Muscle layer of duodenum (tissue), 2 donors: ENCODE results near the gene MFSD12.
A peak's percentile ranks its signal among the peaks of the same experiment; 100 is the strongest.
"Not testable (repeated sequence)": the region's sequence is repeated elsewhere in the genome, so short reads cannot be mapped to it uniquely, and the experiment has no call there.

Source experiments
- H3K27ac ChIP-seq: one replicate; pipeline ENCODE4 v1.7.0; 2013; ENCODE audit warnings: mild to moderate bottlenecking, low read length
- H3K27me3 ChIP-seq: one replicate; pipeline ENCODE4 v1.7.0; 2013; ENCODE audit warnings: low read depth, mild to moderate bottlenecking, control low read depth, low read length
- H3K36me3 ChIP-seq, 2 donors: one replicate each; pipeline ENCODE4 v1.7.0; 2013; ENCODE audit warnings: low read length in 2 of 2, control low read depth in 1 of 2, mild to moderate bottlenecking in 1 of 2; ENCODE audit not compliant: insufficient read depth in 2 of 2, control insufficient read depth in 1 of 2
- H3K4me1 ChIP-seq, 2 donors: one replicate each; pipeline ENCODE4 v1.7.0; 2013; ENCODE audit warnings: low read length in 2 of 2, mild to moderate bottlenecking in 2 of 2, control low read depth in 1 of 2, moderate library complexity in 1 of 2; ENCODE audit not compliant: insufficient read depth in 2 of 2, control insufficient read depth in 1 of 2
- H3K4me3 ChIP-seq, 2 donors: one replicate each; pipeline ENCODE4 v1.7.0; 2013; ENCODE audit warnings: low read length in 2 of 2, low read depth in 1 of 2, mild to moderate bottlenecking in 1 of 2
- H3K9me3 ChIP-seq, 2 donors: one replicate each; pipeline ENCODE4 v1.7.0; 2013; ENCODE audit warnings: low read length in 2 of 2, control low read depth in 1 of 2, mild to moderate bottlenecking in 1 of 2; ENCODE audit not compliant: control insufficient read depth in 1 of 2
- donor health status: healthy.

MFSD12 gene

DNA sequence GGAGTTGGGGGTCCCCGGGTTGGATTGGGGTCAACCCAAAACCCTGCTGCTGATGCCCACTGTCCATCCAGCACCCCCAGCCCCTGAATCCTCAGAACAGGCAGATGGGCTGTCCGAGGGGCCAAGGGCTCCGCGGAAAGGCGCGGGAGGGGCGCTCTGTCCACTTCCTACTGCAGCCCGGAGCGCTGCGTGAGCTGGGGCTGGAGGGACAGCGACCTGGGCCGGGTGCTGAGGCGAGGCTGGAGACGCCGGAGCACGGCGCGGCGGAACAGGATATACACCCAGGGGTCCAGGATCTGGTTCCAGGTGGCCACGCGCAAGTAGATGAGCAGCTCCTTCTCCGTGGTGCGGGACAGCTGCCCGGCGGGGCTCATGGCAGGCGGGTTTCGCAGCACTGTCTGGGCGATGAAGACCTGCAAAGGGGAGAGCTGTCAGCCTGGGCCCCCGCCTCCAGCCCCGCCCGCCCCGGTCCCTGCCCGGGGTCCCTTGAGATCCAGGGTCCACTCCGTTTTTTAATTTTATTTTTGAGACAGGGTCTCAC lies 38.2 kb upstream of the MFSD12 start:
- Histone ChIP-seq H3K27ac (no peak overlapping the region), H3K9me3 (no peaks in the 10 kb centered on the region), H3K4me3 (no peak overlapping the region), H3K36me3 (no peaks in the 10 kb centered on the region), H3K27me3 (no peaks in the 10 kb centered on the region), H3K4me1 (no peaks in the 10 kb centered on the region)

DNA sequence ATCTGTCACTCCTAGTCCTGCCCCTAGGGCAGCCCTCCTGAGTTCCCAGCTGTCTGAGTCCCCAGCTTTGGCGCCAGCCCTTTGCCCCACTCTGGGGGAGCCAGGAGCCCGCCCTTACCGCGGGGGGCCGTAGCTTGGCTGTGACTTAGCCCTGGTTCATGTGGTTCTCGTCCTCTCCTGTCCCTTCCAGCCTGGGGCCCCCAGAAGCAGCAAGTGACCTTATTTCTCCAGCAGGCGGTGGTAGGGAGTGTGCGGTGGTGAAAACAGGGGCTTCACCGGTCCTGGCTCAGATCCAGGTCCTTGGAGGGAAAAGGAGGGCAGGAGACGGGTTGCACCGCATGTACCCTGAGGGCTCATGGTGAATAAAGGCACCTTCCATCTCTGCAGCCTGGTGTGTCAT lies 35.8 kb upstream of the MFSD12 start:
- Histone ChIP-seq H3K4me1 (no peaks in the 10 kb centered on the region), H3K4me3 (no peak overlapping the region), H3K27me3 (no peaks in the 10 kb centered on the region), H3K9me3 (no peaks in the 10 kb centered on the region), H3K27ac (no peak overlapping the region), H3K36me3 (no peaks in the 10 kb centered on the region)

DNA sequence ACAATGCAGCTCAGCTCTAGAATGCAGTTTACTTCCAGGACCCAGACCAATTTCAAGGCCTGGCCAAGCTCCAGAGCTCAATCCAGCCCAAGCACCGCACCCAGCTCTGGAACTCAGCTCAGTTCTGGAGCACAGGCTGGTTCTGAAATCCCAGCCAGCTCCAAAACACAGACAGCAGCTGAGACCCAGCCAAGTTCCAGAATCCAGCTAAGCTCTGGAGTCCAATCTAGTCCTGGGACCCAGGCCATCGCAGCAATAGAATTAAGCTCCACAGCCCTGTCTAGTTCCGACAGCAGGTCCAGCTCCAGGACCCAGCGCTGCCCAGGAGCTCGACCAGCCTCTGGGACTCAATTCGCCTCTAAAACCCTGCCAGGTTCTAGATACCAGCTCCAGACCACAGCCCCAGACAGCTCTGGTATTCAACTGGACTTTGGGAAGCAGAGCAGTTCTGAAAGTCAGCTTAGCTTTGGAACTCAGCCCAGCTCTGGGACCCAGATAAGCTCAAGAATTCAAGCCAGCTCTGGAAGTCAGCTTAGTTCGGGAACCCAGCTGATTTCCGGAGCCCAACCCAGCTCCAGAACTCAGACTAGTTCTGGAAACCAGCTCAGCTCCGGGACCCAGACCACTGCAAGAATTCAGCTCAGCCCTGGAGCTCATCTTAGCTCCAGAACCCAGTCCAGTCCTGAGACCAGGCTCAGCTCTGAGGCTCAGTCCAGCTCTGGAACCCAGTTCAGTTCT lies 34.7 kb upstream of the MFSD12 start:
- no peaks in the 10 kb centered on the region for H3K4me1 ChIP-seq
- no peak overlapping the region for H3K4me3 ChIP-seq
- no peaks in the 10 kb centered on the region for H3K27me3 ChIP-seq
- H3K27ac ChIP-seq: no peak overlapping the region
- H3K36me3 ChIP-seq: no peaks in the 10 kb centered on the region
- H3K9me3 ChIP-seq: no peaks in the 10 kb centered on the region

DNA sequence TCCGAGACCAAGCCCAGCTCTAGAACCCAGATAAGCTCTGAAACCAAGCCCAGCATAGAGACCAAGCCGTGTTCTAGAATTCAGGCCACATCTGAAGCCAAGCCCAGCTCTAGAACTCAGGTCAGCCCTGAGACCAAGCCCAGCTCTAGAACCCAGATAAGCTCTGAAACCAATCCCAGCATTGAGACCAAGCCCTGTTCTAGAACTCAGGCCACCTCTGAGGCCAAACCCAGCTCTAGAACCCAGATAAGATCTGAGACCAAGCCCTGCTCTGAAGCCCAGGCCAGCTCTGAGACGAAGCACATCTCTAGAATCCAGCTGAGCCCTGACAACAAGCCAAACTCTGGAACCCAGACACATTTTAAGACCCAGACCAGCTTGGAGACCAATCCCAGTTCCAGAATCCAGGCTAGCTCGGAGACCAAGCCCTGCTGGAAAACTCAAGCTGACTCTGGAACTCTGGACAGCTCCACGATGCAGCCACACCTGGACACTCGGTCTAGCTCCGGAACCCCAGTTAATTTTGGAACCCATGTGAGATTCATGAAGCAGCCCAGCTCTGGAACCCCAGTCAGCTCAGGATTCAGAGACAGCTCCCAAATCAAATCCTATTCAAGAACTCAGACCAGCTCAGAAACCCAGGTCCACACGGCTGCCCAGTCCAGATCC lies 33.7 kb upstream of the MFSD12 start:
- Histone ChIP-seq H3K4me3 (no peak overlapping the region), H3K9me3 (no peaks in the 10 kb centered on the region), H3K36me3 (no peaks in the 10 kb centered on the region), H3K27me3 (no peaks in the 10 kb centered on the region), H3K4me1 (peaks cover 0 to 4% of the 10 kb centered on the region in 2 donors), H3K27ac (no peak overlapping the region)

DNA sequence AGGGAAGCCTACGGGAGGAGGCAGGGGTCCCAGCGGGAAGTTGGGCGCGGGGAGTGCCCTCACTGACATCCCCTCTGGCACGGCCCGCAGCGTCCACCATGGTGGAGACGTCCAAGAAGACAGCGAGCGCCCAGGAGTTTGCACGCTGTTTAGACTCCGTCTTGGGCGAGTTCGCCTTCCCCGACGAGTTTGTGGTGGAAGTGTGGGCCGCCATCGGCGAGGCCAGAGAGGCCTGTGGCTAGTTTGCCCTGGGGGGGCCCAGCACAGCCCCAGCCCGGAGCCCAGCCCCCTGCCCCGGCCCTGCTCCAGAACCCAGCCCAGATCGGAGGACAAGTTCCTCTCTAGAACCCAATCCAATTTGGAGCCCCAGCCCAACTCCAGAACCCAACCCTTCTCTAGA lies 32.6 kb upstream of the MFSD12 start:
- Histone ChIP-seq H3K27me3 (no peaks in the 10 kb centered on the region), H3K36me3 (no peaks in the 10 kb centered on the region), H3K4me1 (peaks cover 0 to 10% of the 10 kb centered on the region in 2 donors), H3K4me3 (no peak overlapping the region), H3K27ac (no peak overlapping the region), H3K9me3 (no peaks in the 10 kb centered on the region)

- H3K4me3 ChIP-seq: no peak overlapping the region
- H3K4me1 ChIP-seq: peaks cover 0 to 10% of the 10 kb centered on the region in 2 donors
- no peaks in the 10 kb centered on the region for H3K27me3 ChIP-seq
- no peak overlapping the region for H3K27ac ChIP-seq
- no peaks in the 10 kb centered on the region for H3K36me3 ChIP-seq
- no peaks in the 10 kb centered on the region for H3K9me3 ChIP-seq
Observed at GRCh38 chr19:3589439-3589838, 32.1 kb upstream of the MFSD12 start.

- Histone ChIP-seq H3K9me3 (no peaks in the 10 kb centered on the region), H3K27me3 (no peaks in the 10 kb centered on the region), H3K36me3 (no peaks in the 10 kb centered on the region), H3K27ac (no peak overlapping the region), H3K4me3 (no peak overlapping the region), H3K4me1 (peaks cover 0 to 10% of the 10 kb centered on the region in 2 donors)
Observed at GRCh38 chr19:3586707-3587346, 29.4 kb upstream of the MFSD12 start.

DNA sequence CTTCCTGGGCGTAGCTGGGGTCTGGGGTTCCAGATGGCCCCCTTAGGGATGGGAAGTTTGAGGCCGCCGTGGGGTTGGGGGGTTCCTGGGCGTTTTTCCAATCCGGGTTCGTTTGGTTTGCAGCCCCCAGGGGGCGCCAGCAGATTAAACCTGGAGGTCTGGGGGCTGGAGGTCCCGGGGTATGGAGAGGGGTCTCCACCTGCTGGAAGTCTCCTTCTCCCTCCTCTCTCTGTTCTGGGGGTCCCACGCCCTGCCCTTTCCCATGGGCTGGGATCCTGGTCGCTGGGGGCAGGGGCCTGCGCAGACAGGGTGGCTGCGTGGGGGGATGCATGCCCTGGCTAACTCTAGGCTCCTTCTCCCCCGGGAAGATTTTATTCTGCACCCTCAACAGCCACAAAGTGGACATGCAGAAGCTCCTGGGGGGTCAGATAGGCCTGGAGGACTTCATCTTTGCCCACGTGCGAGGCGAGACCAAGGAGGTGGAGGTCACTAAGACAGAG lies 28.8 kb upstream of the MFSD12 start:
- Histone ChIP-seq H3K4me3 (peak overlapping the region in 1 of 2 donors; percentile 47), H3K27ac (no peak overlapping the region), H3K27me3 (no peaks in the 10 kb centered on the region), H3K36me3 (no peaks in the 10 kb centered on the region), H3K9me3 (no peaks in the 10 kb centered on the region), H3K4me1 (peaks cover 0 to 10% of the 10 kb centered on the region in 2 donors)

DNA sequence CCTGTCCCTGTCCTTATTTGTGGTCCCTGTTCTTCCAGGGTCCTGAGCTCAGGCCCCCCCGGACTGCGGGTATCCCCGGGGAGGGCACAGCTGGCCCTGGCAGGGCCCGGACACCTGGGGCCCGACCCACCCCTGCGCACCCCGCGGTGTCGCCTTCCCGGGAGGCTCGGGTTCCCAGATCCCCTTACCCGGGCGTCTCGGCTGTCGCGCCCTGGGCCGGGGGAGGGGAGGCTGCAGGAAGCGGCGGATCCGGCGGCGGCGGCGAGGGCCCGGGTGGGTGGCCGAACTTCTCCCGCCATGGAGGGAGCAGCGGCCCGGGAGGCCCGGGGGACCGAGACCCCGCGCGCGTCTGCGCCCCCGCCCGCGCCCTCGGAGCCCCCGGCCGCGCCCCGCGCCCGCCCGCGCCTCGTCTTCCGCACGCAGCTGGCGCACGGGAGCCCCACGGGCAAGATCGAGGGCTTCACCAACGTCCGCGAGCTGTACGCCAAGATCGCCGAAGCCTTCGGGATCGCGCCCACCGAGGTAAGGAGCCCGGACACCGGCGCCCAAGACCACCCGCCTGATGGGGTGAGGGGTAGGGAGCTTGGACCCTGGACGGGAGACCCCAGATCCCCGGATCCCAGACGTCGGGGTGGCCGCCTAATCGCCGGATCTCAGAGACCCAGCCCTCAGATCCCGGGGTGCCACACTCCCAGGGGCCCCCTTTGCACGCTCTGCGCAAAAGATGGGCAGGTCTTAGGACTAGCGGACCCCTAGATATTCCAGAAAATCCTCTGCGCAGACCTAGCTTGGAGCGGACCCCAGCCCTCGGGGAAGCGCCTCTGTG lies 28.1 kb upstream of the MFSD12 start, which contains the start of gene GIPC3:
Gene GIPC3, plus strand, starts transcription at position 178 of the 826 bp plus-strand sequence. Its CDS starts 120 bp downstream, at position 298.
- no peaks in the 10 kb centered on the region for H3K27me3 ChIP-seq
- H3K4me1 ChIP-seq: peaks cover 0 to 15% of the 10 kb centered on the region in 2 donors
- no peaks in the 10 kb centered on the region for H3K36me3 ChIP-seq
- no peak within 1 kb of the TSS for H3K27ac ChIP-seq
- H3K4me3 ChIP-seq: peak within 1 kb of the TSS in 1 of 2 donors; percentile 47
- no peaks in the 10 kb centered on the region for H3K9me3 ChIP-seq

DNA sequence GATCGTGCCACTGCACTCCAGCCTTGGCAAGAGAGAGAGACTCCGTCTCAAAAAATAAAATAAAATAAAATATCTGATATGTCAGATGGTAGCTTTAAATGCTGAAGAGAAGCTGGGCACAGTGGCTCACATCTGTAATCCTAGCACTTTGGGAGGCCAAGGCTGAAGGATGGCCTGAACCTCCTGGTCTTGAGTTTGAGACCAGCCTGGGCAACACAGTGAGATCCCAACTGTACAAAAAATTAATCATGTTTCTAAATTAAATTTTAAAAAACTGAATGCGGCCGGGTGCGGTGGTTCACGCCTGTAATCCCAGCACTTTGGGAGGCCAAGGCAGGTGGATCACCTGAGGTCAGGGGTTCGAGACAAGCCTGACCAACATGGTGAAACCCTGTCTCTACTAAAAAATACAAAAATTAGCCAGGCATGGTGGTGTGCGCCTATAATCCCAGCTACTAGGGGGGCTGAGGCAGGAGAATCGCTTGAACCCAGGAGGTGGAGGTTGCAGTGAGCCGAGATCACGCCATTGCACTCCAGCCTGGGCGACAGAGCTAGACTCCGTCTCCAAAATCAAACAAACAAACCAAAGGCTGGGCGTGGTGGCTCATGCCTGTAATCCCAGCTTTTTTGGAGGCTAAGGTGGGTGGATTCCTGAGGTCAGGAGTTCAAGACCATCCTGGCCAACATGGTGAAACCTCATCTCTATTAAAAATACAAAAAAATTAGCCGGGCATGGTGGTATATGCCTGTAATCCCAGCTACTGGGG lies 26.8 kb upstream of the MFSD12 start:
- not testable (repeated sequence) for H3K27me3 ChIP-seq, H3K27ac ChIP-seq, H3K36me3 ChIP-seq, H3K4me3 ChIP-seq, H3K9me3 ChIP-seq
- peaks cover 0 to 18% of the 10 kb centered on the region in 2 donors for H3K4me1 ChIP-seq
